Fibroblast of mammary gland (primary cell): ENCODE measurements around the gene SLC16A8.

Source experiments
- DNase-seq: peaks from one replicate; pipeline ENCODE4 v3.0.0-alpha.2; 2010; ENCODE audit warnings: low read depth
- H3K4me3 ChIP-seq: 2 replicates; pipeline ENCODE4 v1.5.1; 2011; ENCODE audit warnings: low read depth, mild to moderate bottlenecking, low read length, moderate library complexity; ENCODE audit not compliant: control insufficient read depth
- TF ChIP-seq, protein P1 (sequence below): conservative IDR thresholded peaks from 2 replicates; pipeline ENCODE4 v1.5.1; 2011; ENCODE audit warnings: low read depth, low read length, inconsistent platforms; ENCODE audit not compliant: control insufficient read depth, insufficient read depth

The SLC16A8 gene

DNA sequence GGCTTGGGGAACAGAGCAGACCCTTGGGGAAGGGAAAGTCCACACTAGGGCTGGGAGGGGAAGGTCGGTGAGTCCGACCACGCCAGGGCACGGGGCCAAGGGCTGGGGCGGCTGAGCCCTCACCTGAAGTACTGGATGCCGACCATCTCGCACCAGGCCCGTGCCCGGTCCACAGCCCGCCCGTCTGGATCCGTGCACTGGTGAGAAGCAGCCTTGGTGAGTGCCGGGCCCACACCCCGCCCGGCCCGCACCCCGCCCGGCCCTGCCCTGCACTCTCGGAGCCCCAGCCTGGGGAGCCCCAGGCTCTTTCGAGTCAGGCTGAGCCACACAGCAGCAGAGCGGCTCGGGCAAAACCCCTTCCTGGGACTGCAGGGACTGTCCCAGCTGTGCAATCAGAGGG lies 28.4 kb upstream of the SLC16A8 start:
- DNase-seq, result no peak
- TF ChIP-seq, protein P1, sequence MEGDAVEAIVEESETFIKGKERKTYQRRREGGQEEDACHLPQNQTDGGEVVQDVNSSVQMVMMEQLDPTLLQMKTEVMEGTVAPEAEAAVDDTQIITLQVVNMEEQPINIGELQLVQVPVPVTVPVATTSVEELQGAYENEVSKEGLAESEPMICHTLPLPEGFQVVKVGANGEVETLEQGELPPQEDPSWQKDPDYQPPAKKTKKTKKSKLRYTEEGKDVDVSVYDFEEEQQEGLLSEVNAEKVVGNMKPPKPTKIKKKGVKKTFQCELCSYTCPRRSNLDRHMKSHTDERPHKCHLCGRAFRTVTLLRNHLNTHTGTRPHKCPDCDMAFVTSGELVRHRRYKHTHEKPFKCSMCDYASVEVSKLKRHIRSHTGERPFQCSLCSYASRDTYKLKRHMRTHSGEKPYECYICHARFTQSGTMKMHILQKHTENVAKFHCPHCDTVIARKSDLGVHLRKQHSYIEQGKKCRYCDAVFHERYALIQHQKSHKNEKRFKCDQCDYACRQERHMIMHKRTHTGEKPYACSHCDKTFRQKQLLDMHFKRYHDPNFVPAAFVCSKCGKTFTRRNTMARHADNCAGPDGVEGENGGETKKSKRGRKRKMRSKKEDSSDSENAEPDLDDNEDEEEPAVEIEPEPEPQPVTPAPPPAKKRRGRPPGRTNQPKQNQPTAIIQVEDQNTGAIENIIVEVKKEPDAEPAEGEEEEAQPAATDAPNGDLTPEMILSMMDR, result no peak
- H3K4me3 ChIP-seq, result no peak overlapping the region

GRCh38 chr22:38111925-38112355 lies 28.0 kb upstream of the SLC16A8 start:
- no peak overlapping the region for H3K4me3 ChIP-seq

DNA sequence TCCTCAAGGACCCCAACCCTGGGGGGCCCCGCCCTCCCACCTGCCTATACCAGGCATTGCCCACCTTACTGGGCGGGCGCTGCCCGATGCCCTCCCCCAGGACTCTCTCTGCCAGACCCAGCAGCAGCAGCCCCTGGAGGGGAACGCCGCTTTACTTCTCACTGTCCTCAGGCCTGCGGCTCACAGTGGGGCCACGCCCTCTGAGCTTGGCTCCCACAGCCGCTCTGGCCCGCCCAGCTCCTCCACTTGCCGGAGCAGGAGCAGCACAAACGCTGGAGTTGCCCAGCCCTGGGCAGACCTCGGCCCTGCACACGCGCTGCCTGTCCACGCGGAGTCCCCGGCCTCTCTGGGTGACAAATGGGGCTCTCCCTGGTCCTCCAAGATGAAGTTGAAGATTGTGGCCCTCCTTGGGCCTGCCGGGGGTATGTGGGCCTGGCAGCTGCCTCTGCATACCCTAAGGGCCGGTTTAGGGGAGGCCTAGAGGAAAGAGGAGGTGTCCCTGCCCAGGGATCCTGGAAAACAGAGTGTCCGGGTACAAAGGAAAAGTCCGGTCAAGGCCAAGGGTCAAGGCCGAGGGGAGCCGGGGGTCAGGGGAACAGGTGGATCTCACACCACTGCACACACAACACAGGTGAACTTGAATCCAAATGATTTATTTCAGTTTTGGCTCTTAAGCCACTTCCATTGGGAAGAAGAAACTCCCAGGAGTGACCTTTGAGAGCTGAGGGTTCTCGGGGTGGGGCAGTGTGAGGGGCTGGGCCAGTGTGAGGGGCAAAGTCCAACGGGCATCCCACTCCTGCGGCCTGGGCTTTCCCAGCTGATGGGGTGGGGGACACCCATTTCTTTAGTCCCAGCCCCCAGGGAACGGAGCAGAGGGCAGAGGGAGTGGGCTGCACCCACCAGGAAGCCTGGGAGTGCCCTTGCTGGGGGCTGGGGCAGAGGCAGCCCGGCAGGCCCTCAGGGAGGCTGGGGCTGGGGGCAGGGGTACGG lies 27.2 kb upstream of the SLC16A8 start:
- no peak overlapping the region for H3K4me3 ChIP-seq
- DNase-seq, result no peak
- TF ChIP-seq, protein P1, result no peak

More at GRCh38 chr22:38111925-38112355, 28.0 kb upstream of the SLC16A8 start:
- TF ChIP-seq, protein P1, result no peak
- no peak for DNase-seq

- no peak for DNase-seq
- H3K4me3 ChIP-seq, result no peak within 1 kb of the TSS
- TF ChIP-seq, protein P1, result no peak
These were observed 26.3 kb upstream of the SLC16A8 start, which contains the start of gene BAIAP2L2 for GRCh38 chr22:38110008-38110862. Gene BAIAP2L2, minus strand, starts transcription at chr22:38110684. Its CDS starts 159 bp downstream, at chr22:38110525.

DNA sequence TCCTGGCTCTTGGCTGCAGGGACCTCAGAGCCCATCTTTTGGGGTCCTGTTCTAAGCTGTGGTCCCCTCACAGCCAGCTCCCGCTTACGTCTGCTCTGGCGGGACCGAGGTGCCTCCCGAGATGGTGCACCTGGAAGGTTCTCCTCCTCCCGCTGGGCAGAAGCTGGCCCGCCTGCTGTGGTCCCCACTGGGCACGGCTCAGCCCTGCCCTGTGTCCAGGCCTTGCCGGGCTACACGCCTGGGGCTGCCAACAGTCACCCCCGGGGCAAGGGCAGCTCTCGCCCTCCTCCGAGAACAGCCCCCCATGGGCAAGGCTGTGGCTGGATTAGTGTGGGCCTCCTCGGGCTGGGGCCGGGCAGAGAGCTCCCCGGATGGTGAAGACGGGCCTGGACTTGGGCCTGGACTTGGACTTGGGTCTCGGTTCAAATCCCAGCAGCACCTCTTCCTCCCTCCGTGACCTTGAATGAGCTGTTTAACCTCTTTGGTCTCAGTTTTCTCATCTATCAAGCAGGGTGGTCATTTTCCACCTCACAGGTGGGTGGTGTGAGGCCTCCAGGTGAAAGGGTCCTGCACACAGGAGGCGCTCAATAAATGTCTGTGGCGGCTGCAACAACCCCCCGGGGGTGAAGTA lies 25.5 kb upstream of the SLC16A8 start:
- H3K4me3 ChIP-seq, result no peak overlapping the region
- no peak for DNase-seq
- TF ChIP-seq, protein P1, result no peak
